HEK293T (cell line): ENCODE data around the gene ATF7.

ENCODE experiments used
- BHLHE40 ChIP-seq: fragments of 450-650 bp; IDR thresholded peaks from 2 replicates; pipeline ENCODE4 v1.6.1; 2016; ENCODE audit warnings: mild to moderate bottlenecking, moderate library complexity, borderline replicate concordance
- NFRKB ChIP-seq: fragments of 450-650 bp; IDR thresholded peaks from 2 replicates; pipeline ENCODE4 v1.6.1; 2016; ENCODE audit warnings: mild to moderate bottlenecking, moderate library complexity
- SP1 ChIP-seq: fragments of 450-650 bp; IDR thresholded peaks from 2 replicates; pipeline ENCODE4 v1.6.1; 2017
- ZNF384 ChIP-seq: fragments of 450-650 bp; IDR thresholded peaks from 2 replicates; pipeline ENCODE4 v1.6.1; 2016

GRCh38 chr12:53523131-53523530, 103.1 kb downstream of the ATF7 start:
- no peak for TF ChIP-seq SP1
- TF ChIP-seq NFRKB: no peak
- no peak for TF ChIP-seq ZNF384
- TF ChIP-seq BHLHE40: no peak
